Endothelial cell of umbilical vein (primary cell): ENCODE data around the gene BCAS3. TPM values are rescaled to one million over a fixed set of nuclear protein-coding genes. Genes with fewer than 3 reads are reported as not detected.

Experiments used
- BruUV-seq: library from RNA; stranded (reverse); fragments of 400-500 nt; replicated peaks from 2 replicates; lab custom pipeline; 2021; lab: Mats Ljungman, UMichigan
- CTCF ChIA-PET: fragments of 300-600, 350-600 bp; sonication (Branson Sonifier 250); formaldehyde crosslinking; loops from one replicate; lab custom pipeline; 2021; ENCODE audit warnings: antibody characterized with exemption, inconsistent platforms; lab: Charles Lee
- POLR2A ChIA-PET: fragments of 300-600, 350-600 bp; sonication (Branson Sonifier 250); formaldehyde crosslinking; loops from one replicate; lab custom pipeline; 2021; ENCODE audit warnings: antibody characterized with exemption, inconsistent platforms; lab: Charles Lee
- DNase-seq: peaks from one replicate; pipeline ENCODE4 v3.0.0-alpha.2; 2011; ENCODE audit warnings: low read depth, low spot score
- FAIRE-seq: peaks from 2 replicates; lab custom pipeline; 2011; peaks lifted over from hg19 to GRCh38; lab: Jason Lieb, UNC
- H2AFZ ChIP-seq: 2 replicates; pipeline ENCODE4 v1.6.0; 2012; ENCODE audit warnings: low read depth, low read length, control low read depth, inconsistent platforms
- H3K27ac ChIP-seq: 2 replicates; pipeline ENCODE4 v1.5.1; 2011; ENCODE audit warnings: low read depth, mild to moderate bottlenecking, control low read depth, low read length, moderate library complexity; ENCODE audit not compliant: insufficient read depth
- H3K27me3 ChIP-seq, 2 experiments: 2 replicates each; pipeline versions ENCODE4 v1.6.0 to v1.6.1; 2011; ENCODE audit warnings: low read length in 2 of 2, mixed read lengths in 1 of 2; ENCODE audit not compliant: control insufficient read depth in 2 of 2, insufficient read depth in 2 of 2
- H3K36me3 ChIP-seq, 2 experiments: 2 replicates in 1 of 2; 3 replicates in 1 of 2; pipeline ENCODE4 v1.5.1; 2011; ENCODE audit warnings: low read length in 2 of 2, mild to moderate bottlenecking in 1 of 2, moderate library complexity in 1 of 2; ENCODE audit not compliant: control insufficient read depth in 2 of 2, insufficient read depth in 2 of 2; ENCODE audit errors: extremely low read depth in 1 of 2
- H3K4me1 ChIP-seq: 3 replicates; pipeline ENCODE4 v1.5.1; 2011; ENCODE audit warnings: mild to moderate bottlenecking, low read length; ENCODE audit not compliant: control insufficient read depth, insufficient read depth; ENCODE audit errors: extremely low read depth
- H3K4me2 ChIP-seq: 2 replicates; pipeline ENCODE4 v1.6.1; 2011; ENCODE audit warnings: low read length, control low read depth, mixed read lengths; ENCODE audit not compliant: insufficient read depth
- H3K4me3 ChIP-seq, 3 experiments: fragments of 200-600 bp in 1 of 3; sonication (generic), shearing (Covaris generic) in 1 of 3; replicated peaks in 1 of 3; 2 replicates each; pipeline ENCODE4 v1.5.1; 2011 to 2016; ENCODE audit warnings: control low read depth in 3 of 3, low read length in 3 of 3, mild to moderate bottlenecking in 2 of 3, inconsistent platforms in 1 of 3, low read depth in 1 of 3, moderate library complexity in 1 of 3; ENCODE audit not compliant: insufficient read depth in 1 of 3
- H3K79me2 ChIP-seq: 2 replicates; pipeline ENCODE4 v1.6.0; 2012; ENCODE audit warnings: low read length, inconsistent platforms; ENCODE audit not compliant: control insufficient read depth, insufficient read depth
- H3K9ac ChIP-seq: replicated peaks from 2 replicates; pipeline ENCODE3; 2011; ENCODE audit warnings: low read length, control low read depth; ENCODE audit not compliant: insufficient read depth; ENCODE audit errors: extremely low read depth
- H3K9me1 ChIP-seq: replicated peaks from 3 replicates; pipeline ENCODE4 v1.6.0; 2011; ENCODE audit warnings: mild to moderate bottlenecking, low read length; ENCODE audit not compliant: control insufficient read depth, insufficient read depth; ENCODE audit errors: extremely low read depth
- H3K9me3 ChIP-seq: replicated peaks from 2 replicates; pipeline ENCODE4 v1.5.1; 2012; ENCODE audit warnings: low read length, inconsistent platforms; ENCODE audit not compliant: control insufficient read depth, insufficient read depth
- H4K20me1 ChIP-seq: replicated peaks from 2 replicates; pipeline ENCODE3; 2011; ENCODE audit warnings: mild to moderate bottlenecking, low read length; ENCODE audit not compliant: control insufficient read depth, insufficient read depth; ENCODE audit errors: extremely low read depth
- CTCF ChIP-seq, 2 donors: IDR thresholded peaks; 1 replicate in 1 of 2; 2 replicates in 1 of 2; pipeline ENCODE4 v1.5.1; 2011; ENCODE audit warnings: low read length in 2 of 2, mild to moderate bottlenecking in 2 of 2, moderate library complexity in 2 of 2, control low read depth in 1 of 2, inconsistent platforms in 1 of 2, low read depth in 1 of 2; ENCODE audit not compliant: insufficient read depth in 1 of 2; ENCODE audit errors: extremely low read depth in 1 of 2
- EZH2 ChIP-seq: IDR thresholded peaks from 2 replicates; pipeline ENCODE4 v1.6.1; 2012; ENCODE audit warnings: borderline replicate concordance, low read depth, mild to moderate bottlenecking, moderate library complexity, low read length, inconsistent platforms; ENCODE audit not compliant: severe bottlenecking
- FOS ChIP-seq: IDR thresholded peaks from 2 replicates; pipeline ENCODE4 v1.6.1; 2011; ENCODE audit warnings: mild to moderate bottlenecking, low read length, moderate library complexity, borderline replicate concordance; ENCODE audit not compliant: insufficient read depth
- GATA2 ChIP-seq: IDR thresholded peaks from 2 replicates; pipeline ENCODE4 v1.7.0; 2011; ENCODE audit warnings: low read depth, mild to moderate bottlenecking, moderate library complexity, mixed read lengths, low read length; ENCODE audit not compliant: insufficient read length, insufficient read depth
- JUN ChIP-seq: IDR thresholded peaks from 2 replicates; pipeline ENCODE4 v1.6.1; 2011; ENCODE audit warnings: borderline replicate concordance, low read depth; ENCODE audit not compliant: insufficient read length, insufficient read depth
- MYC ChIP-seq: IDR thresholded peaks from one replicate; pipeline ENCODE4 v1.6.1; 2011; ENCODE audit warnings: mild to moderate bottlenecking, low read depth, low read length
- POLR2A ChIP-seq: IDR thresholded peaks from 2 replicates; pipeline ENCODE4 v1.6.1; 2012; ENCODE audit warnings: low read depth, mild to moderate bottlenecking, control low read depth, low read length
- POLR2AphosphoS5 ChIP-seq: IDR thresholded peaks from 2 replicates; pipeline ENCODE4 v1.6.1; 2012; ENCODE audit warnings: low read depth, mild to moderate bottlenecking, control low read depth, low read length, moderate library complexity; ENCODE audit not compliant: insufficient read depth
- dilution Hi-C: fragments of 300-500 bp; cut with MboI; formaldehyde crosslinking; loops from one replicate; pipeline ENCODE4 v1.15.0; 2019; ENCODE audit warnings: low sequenced_read_pairs; ENCODE audit not compliant: extremely low pct_ligation_motif_present
- intact Hi-C: fragments of 100-400 bp; cut with micrococcal nuclease; formaldehyde crosslinking; loops from one replicate; pipeline ENCODE4 v1.10.0; 2022
- polyA plus RNA-seq, 4 experiments: library from polyadenylated mRNA; depleted of rRNA in 3 of 4; stranded (reverse) in 3 of 4; unstranded in 1 of 4; fragments of >200 nt; gene quantifications; 2 replicates each; pipeline versions ENCODE4 v1.2.1 to v1.2.3, GENCODE V29; 2011 to 2012; ENCODE audit warnings: missing spikeins in 1 of 4
- total RNA-seq: library from RNA; stranded (reverse); gene quantifications from 2 replicates; pipeline ENCODE4 v1.2.3, GENCODE V29; 2021
- TF ChIP-seq, protein P1 (sequence below): IDR thresholded peaks from 2 replicates; pipeline ENCODE4 v1.6.1; 2011; ENCODE audit not compliant: insufficient read depth, insufficient read length

BCAS3 gene
- total and polyA plus RNA-seq, 2 donors (not counting 3 experiments of a cell fraction or from before 2014, with no cell fraction given) = 8.2 to 16.0 TPM

GRCh38 chr17:61396586-61397085 is 719.0 kb downstream of the BCAS3 start:
- FAIRE-seq (no peak), DNase-seq (no peak)
- H3K79me2 ChIP-seq = no peaks in the 10 kb centered on the region
- H2AFZ ChIP-seq = no peak overlapping the region
- no peak overlapping the region for H3K27ac ChIP-seq
- no peaks in the 10 kb centered on the region for H3K4me1 ChIP-seq
- TF ChIP-seq EZH2 (peak; percentile 92), JUN (no peak)
- no peak overlapping the region for H3K4me3 ChIP-seq
- ChIA-PET POLR2A (no interaction called here), CTCF (no interaction called here)
- no peaks in the 10 kb centered on the region for H4K20me1 ChIP-seq
- BruUV-seq = no TSS peak
- H3K4me2 ChIP-seq = no peak overlapping the region
- no peaks in the 10 kb centered on the region for H3K9me1 ChIP-seq
- dilution Hi-C loops = no loop called here
- intact Hi-C loops = no loop called here
- H3K9me3 ChIP-seq = no peaks in the 10 kb centered on the region
- no peak overlapping the region for H3K9ac ChIP-seq
- H3K36me3 ChIP-seq = no peaks in the 10 kb centered on the region
- H3K27me3 ChIP-seq = peaks cover 53 to 60% of the 10 kb centered on the region in 2 experiments

- Histone ChIP-seq H3K79me2 (no peaks in the 10 kb centered on the region), H3K27me3 (peaks cover 60 to 66% of the 10 kb centered on the region in 2 experiments), H3K27ac (no peak overlapping the region), H3K9me3 (no peaks in the 10 kb centered on the region), H3K36me3 (no peaks in the 10 kb centered on the region), H3K9ac (no peak overlapping the region), H3K9me1 (no peaks in the 10 kb centered on the region), H3K4me1 (no peaks in the 10 kb centered on the region), H2AFZ (no peak overlapping the region), H4K20me1 (no peaks in the 10 kb centered on the region), H3K4me2 (no peak overlapping the region), H3K4me3 (no peak overlapping the region)
- dilution Hi-C loops = no loop called here
- no peak for FAIRE-seq
- POLR2A ChIA-PET = no interaction called here
- TF ChIP-seq POLR2A = no peak
- TF ChIP-seq, protein P1, sequence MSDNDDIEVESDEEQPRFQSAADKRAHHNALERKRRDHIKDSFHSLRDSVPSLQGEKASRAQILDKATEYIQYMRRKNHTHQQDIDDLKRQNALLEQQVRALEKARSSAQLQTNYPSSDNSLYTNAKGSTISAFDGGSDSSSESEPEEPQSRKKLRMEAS = no peak
- no peak for TF ChIP-seq FOS
- TF ChIP-seq POLR2AphosphoS5 = no peak
- no peak for TF ChIP-seq EZH2
- TF ChIP-seq GATA2 = no peak
- no peak for TF ChIP-seq MYC
- TF ChIP-seq JUN = no peak
- no peak for TF ChIP-seq CTCF (IDR thresholded peaks at IDR 0.05; ENCODE audit: extremely low read depth in 1 of 2, insufficient read depth in 1 of 2, low read depth in 1 of 2, low read length in 2 of 2)
- CTCF ChIA-PET = interaction anchor here (1.0 kb wide), 1 partner anchor 15 kb away, joined by 3 read pairs; no protein-coding TSS in a partner anchor
- intact Hi-C loops = no loop called here
- DNase-seq = no peak
- BruUV-seq = no TSS peak
Observed at GRCh38 chr17:61397086-61397842, 719.6 kb downstream of the BCAS3 start.
